SH-SY5Y (cell line): ENCODE data around the gene WDR35.

Experiments used
- GATA2 ChIP-seq: IDR thresholded peaks from 2 replicates; pipeline ENCODE4 v1.6.1; 2011; ENCODE audit warnings: mild to moderate bottlenecking, low read depth, low read length
- GATA3 ChIP-seq: IDR thresholded peaks from 2 replicates; pipeline ENCODE4 v1.6.1; 2011; ENCODE audit warnings: low read depth, mild to moderate bottlenecking, low read length, moderate library complexity

DNA sequence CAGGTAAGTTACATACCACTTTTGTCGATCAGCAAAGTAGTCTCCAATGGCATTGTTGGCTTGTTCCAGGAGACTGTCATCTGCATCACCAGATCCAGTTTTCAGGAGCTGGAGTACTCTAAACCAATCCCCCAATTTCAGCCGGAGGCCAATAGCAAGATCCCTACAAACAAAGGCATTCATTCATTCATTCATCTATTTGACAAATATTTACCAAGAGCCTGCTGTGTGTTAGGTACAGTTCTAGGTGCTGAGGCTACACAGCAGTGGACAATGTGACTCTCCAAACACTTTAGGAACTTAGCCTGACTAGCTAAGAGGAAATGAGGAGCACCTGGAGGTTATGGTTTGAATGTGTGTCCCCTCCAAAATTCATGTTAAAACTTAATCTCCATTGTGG is 53.7 kb downstream of the WDR35 start:
- no peak for TF ChIP-seq GATA3
- no peak for TF ChIP-seq GATA2
